ENCODE measurements around the gene NEK6. TPM values are rescaled to one million over a fixed set of nuclear protein-coding genes. Genes with fewer than 3 reads are reported as not detected.

Gene NEK6
- total RNA-seq, 1 donor from 2014 or later = 137 TPM

DNA sequence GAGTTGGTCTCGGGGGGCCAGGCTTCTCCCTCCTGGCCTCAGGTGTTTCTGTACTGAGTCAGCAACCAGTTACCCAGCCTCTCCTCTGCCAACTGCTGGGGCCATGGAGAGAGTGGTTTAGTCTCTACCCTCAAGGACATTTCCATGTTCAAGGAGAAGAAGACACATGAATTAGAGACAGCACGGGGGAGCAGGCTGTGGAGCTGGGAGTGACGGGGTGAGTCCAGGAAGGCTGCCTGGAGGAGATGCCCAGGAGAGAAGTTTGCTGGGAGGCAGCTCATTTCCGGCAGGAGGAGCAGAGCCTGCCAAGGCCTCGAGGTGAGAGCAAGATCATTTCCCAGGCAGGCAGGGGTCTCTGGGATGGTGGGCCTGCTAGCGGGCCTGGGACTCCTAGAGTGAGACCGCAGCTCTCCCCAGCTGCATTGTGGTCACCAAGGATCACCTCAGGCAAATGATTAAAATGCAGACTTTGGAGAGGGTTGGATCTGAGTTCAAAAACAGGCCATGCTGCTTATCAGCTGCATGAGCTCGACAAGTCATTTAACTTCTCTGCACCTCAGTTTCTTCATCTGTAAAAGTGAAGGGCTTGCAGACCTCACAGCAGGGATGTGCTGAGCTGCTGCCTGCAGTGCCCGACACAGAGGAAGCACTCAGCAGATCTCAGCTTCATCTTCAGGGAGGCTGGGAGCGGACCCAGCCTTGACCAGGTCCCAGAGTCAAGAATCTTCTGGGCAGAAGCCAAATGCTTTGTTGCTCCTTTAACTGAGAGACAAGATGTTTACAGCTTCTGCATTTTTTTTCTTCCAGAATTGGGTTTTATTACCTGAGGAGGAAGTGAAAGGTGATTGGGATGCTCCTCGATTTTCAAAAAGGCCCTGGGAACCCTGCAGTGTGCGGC is 35.2 kb downstream of the NEK6 start:
- TF ChIP-seq, protein P1, sequence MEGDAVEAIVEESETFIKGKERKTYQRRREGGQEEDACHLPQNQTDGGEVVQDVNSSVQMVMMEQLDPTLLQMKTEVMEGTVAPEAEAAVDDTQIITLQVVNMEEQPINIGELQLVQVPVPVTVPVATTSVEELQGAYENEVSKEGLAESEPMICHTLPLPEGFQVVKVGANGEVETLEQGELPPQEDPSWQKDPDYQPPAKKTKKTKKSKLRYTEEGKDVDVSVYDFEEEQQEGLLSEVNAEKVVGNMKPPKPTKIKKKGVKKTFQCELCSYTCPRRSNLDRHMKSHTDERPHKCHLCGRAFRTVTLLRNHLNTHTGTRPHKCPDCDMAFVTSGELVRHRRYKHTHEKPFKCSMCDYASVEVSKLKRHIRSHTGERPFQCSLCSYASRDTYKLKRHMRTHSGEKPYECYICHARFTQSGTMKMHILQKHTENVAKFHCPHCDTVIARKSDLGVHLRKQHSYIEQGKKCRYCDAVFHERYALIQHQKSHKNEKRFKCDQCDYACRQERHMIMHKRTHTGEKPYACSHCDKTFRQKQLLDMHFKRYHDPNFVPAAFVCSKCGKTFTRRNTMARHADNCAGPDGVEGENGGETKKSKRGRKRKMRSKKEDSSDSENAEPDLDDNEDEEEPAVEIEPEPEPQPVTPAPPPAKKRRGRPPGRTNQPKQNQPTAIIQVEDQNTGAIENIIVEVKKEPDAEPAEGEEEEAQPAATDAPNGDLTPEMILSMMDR (IDR thresholded peaks at IDR 0.05) = no peak
- ATAC-seq = no peak
- Histone ChIP-seq H3K27me3 (no peaks in the 10 kb centered on the region), H3K4me3 (peak overlapping the region; percentile 8), H3K27ac (peak overlapping the region; percentile 36), H3K36me3 (no peaks in the 10 kb centered on the region), H3K9me3 (no peaks in the 10 kb centered on the region), H3K4me1 (peaks cover 91% of the 10 kb centered on the region)
- no peak for DNase-seq
- intact Hi-C loops (cut with DNase I) = no loop called here

- ATAC-seq (no peak), DNase-seq (no peak)
- Histone ChIP-seq H3K36me3 (no peaks in the 10 kb centered on the region), H3K27me3 (no peaks in the 10 kb centered on the region), H3K4me1 (peaks cover 92% of the 10 kb centered on the region), H3K4me3 (no peak overlapping the region), H3K27ac (peak overlapping the region; percentile 11), H3K9me3 (no peaks in the 10 kb centered on the region)
- TF ChIP-seq, protein P1 (IDR thresholded peaks at IDR 0.05) = no peak
- intact Hi-C loops (cut with DNase I) = no loop called here
These were observed 36.2 kb downstream of the NEK6 start for GRCh38 chr9:124293718-124294506.

- ATAC-seq (peak; percentile 1), DNase-seq (no peak)
- intact Hi-C loops (cut with DNase I) = no loop called here
- Histone ChIP-seq H3K27me3 (no peaks in the 10 kb centered on the region), H3K27ac (peak overlapping the region; percentile 47), H3K4me1 (peaks cover 90% of the 10 kb centered on the region), H3K36me3 (no peaks in the 10 kb centered on the region), H3K9me3 (no peaks in the 10 kb centered on the region), H3K4me3 (no peak overlapping the region)
- TF ChIP-seq, protein P1 (IDR thresholded peaks at IDR 0.05) = no peak
These were observed 37.5 kb downstream of the NEK6 start for GRCh38 chr9:124295159-124295794.

GRCh38 chr9:124296094-124296493 is 38.3 kb downstream of the NEK6 start:
- no peaks in the 10 kb centered on the region for H3K36me3 ChIP-seq
- peak overlapping the region; percentile 47 for H3K27ac ChIP-seq
- TF ChIP-seq, protein P1 (IDR thresholded peaks at IDR 0.05) = no peak
- no peaks in the 10 kb centered on the region for H3K27me3 ChIP-seq
- H3K4me1 ChIP-seq = peaks cover 90% of the 10 kb centered on the region
- no peak overlapping the region for H3K4me3 ChIP-seq
- no peaks in the 10 kb centered on the region for H3K9me3 ChIP-seq
- no peak for ATAC-seq
- DNase-seq = no peak
- intact Hi-C loops (cut with DNase I) = no loop called here

DNA sequence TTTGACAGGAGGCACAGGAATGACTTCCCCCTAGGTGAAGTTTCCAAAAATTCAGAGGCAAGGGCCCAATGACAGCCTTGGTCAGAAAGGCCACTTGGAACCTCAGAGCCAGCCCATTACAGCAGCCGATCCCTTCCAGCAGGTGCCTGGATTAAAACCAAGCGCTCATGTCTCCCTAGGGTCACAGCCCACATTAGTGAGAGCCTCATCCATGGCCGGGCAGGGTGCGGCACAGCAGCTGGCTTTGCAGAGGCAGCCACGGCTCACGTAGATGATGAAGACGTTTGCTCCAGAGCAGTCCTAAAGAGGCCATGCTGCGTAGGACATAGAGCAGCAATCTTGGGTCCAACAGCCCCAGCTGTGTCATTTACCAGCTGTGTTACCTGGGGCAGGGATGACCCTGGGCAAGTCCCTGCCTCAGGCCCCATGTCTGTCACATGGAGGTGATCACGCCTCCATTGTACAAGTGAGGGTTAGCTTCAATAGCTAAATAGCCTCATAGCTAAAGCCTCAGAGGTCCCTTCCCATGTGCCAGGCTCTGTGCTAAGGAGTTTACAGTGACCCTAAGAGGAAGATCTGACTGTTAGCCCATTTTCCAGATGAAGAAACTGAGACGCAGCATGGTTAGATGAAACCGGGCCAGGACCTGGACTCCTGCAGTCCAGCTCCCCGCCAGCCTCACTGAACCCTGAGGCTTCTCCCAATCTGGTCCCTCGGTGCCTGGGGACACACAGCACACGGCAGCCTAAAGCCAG is 39.2 kb downstream of the NEK6 start:
- Histone ChIP-seq H3K4me3 (no peak overlapping the region), H3K27ac (peak overlapping the region; percentile 38), H3K9me3 (no peaks in the 10 kb centered on the region), H3K27me3 (no peaks in the 10 kb centered on the region), H3K4me1 (peaks cover 81% of the 10 kb centered on the region), H3K36me3 (no peaks in the 10 kb centered on the region)
- TF ChIP-seq, protein P1 (IDR thresholded peaks at IDR 0.05) = no peak
- intact Hi-C loops (cut with DNase I) = no loop called here
- DNase-seq (no peak), ATAC-seq (no peak)
